ENCODE measurements around the gene BUD31. TPM values are rescaled to one million over a fixed set of nuclear protein-coding genes. Genes with fewer than 3 reads are reported as not detected.

The BUD31 gene
- total and polyA plus RNA-seq, 9 of the 15 experiments (the other 6 are each of a cell fraction or from before 2014, with no cell fraction given) = 105 to 342 (median 247) TPM

GRCh38 chr7:99408379-99409191, at the start of gene BUD31, which contains the start of gene PDAP1 (continued):
- TF ChIP-seq, protein P1, sequence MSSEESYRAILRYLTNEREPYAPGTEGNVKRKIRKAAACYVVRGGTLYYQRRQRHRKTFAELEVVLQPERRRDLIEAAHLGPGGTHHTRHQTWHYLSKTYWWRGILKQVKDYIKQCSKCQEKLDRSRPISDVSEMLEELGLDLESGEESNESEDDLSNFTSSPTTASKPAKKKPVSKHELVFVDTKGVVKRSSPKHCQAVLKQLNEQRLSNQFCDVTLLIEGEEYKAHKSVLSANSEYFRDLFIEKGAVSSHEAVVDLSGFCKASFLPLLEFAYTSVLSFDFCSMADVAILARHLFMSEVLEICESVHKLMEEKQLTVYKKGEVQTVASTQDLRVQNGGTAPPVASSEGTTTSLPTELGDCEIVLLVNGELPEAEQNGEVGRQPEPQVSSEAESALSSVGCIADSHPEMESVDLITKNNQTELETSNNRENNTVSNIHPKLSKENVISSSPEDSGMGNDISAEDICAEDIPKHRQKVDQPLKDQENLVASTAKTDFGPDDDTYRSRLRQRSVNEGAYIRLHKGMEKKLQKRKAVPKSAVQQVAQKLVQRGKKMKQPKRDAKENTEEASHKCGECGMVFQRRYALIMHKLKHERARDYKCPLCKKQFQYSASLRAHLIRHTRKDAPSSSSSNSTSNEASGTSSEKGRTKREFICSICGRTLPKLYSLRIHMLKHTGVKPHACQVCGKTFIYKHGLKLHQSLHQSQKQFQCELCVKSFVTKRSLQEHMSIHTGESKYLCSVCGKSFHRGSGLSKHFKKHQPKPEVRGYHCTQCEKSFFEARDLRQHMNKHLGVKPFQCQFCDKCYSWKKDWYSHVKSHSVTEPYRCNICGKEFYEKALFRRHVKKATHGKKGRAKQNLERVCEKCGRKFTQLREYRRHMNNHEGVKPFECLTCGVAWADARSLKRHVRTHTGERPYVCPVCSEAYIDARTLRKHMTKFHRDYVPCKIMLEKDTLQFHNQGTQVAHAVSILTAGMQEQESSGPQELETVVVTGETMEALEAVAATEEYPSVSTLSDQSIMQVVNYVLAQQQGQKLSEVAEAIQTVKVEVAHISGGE (CRISPR knock-in tag; IDR thresholded peaks at IDR 0.05) = peak in 2 of 3 experiments; percentile 61 to 91; a peak in 4 of 6 replicates
- TF ChIP-seq, protein P2, sequence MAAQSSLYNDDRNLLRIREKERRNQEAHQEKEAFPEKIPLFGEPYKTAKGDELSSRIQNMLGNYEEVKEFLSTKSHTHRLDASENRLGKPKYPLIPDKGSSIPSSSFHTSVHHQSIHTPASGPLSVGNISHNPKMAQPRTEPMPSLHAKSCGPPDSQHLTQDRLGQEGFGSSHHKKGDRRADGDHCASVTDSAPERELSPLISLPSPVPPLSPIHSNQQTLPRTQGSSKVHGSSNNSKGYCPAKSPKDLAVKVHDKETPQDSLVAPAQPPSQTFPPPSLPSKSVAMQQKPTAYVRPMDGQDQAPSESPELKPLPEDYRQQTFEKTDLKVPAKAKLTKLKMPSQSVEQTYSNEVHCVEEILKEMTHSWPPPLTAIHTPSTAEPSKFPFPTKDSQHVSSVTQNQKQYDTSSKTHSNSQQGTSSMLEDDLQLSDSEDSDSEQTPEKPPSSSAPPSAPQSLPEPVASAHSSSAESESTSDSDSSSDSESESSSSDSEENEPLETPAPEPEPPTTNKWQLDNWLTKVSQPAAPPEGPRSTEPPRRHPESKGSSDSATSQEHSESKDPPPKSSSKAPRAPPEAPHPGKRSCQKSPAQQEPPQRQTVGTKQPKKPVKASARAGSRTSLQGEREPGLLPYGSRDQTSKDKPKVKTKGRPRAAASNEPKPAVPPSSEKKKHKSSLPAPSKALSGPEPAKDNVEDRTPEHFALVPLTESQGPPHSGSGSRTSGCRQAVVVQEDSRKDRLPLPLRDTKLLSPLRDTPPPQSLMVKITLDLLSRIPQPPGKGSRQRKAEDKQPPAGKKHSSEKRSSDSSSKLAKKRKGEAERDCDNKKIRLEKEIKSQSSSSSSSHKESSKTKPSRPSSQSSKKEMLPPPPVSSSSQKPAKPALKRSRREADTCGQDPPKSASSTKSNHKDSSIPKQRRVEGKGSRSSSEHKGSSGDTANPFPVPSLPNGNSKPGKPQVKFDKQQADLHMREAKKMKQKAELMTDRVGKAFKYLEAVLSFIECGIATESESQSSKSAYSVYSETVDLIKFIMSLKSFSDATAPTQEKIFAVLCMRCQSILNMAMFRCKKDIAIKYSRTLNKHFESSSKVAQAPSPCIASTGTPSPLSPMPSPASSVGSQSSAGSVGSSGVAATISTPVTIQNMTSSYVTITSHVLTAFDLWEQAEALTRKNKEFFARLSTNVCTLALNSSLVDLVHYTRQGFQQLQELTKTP (IDR thresholded peaks at IDR 0.05; ENCODE audit: low read depth in 1 of 2, partially characterized antibody in 2 of 2) = peak in 1 of 2 experiments; percentile 61
- peak; percentile 90 for TF ChIP-seq RBBP5 (IDR thresholded peaks at IDR 0.05; ENCODE audit: borderline replicate concordance, insufficient read depth, low read length, poor library complexity, severe bottlenecking)
